Mesodermal cell (in vitro differentiated cells): ENCODE results near the gene SPANXB1. TPM values are rescaled to one million over a fixed set of nuclear protein-coding genes. Genes with fewer than 3 reads are reported as not detected.
"Not testable (repeated sequence)": the region's sequence is repeated elsewhere in the genome, so short reads cannot be mapped to it uniquely, and the experiment has no call there.

Experiments used
- H3K27ac ChIP-seq: 2 replicates; pipeline ENCODE4 v1.7.0; 2013; ENCODE audit warnings: mild to moderate bottlenecking, low read depth, low read length, moderate library complexity; ENCODE audit not compliant: severe bottlenecking
- H3K36me3 ChIP-seq: 2 replicates; pipeline ENCODE4 v1.7.1; 2013; ENCODE audit warnings: mild to moderate bottlenecking, low read length, moderate library complexity; ENCODE audit not compliant: control insufficient read depth, insufficient read depth
- H3K4me1 ChIP-seq: one replicate; pipeline ENCODE4 v1.7.1; 2013; ENCODE audit warnings: mild to moderate bottlenecking, low read length; ENCODE audit not compliant: insufficient read depth, control insufficient read depth, poor library complexity, severe bottlenecking
- H3K4me3 ChIP-seq: 2 replicates; pipeline ENCODE4 v1.7.0; 2013; ENCODE audit warnings: low read length, control low read depth, mild to moderate bottlenecking; ENCODE audit not compliant: insufficient read depth, poor library complexity, severe bottlenecking; ENCODE audit errors: extremely low read depth
- H3K9me3 ChIP-seq: 2 replicates; pipeline ENCODE4 v1.7.1; 2013; ENCODE audit warnings: mild to moderate bottlenecking, low read length, moderate library complexity; ENCODE audit not compliant: control insufficient read depth
- WGBS, 2 experiments: methylation state at CpG; one replicate each; pipeline ENCODE4 v1.1.5; 2013; ENCODE audit warnings: missing lambda C conversion rate in 2 of 2; ENCODE audit not compliant: insufficient coverage in 2 of 2; 5-methylcytosine and 5-hydroxymethylcytosine counted together
- polyA plus RNA-seq, 2 experiments: library from polyadenylated mRNA; stranded (reverse); fragments of 50-300 nt; gene quantifications; one replicate each; pipeline ENCODE4 v1.2.3, GENCODE V29; 2013

SPANXB1 gene
- not detected for polyA plus RNA-seq (2013, experiment 1 of 2)
- not detected for polyA plus RNA-seq (2013, experiment 2 of 2)

GRCh38 chrX:141002568-141002967 is at the start of gene SPANXB1:
SPANXB1 (plus strand) TSS chrX:141002594; CDS start chrX:141002694, 100 bp downstream.
- H3K9me3 ChIP-seq, H3K27ac ChIP-seq, H3K4me1 ChIP-seq, H3K36me3 ChIP-seq, H3K4me3 ChIP-seq: not testable (repeated sequence)
- WGBS, 2 experiments: 96 to 100% methylated on average over 1 to 5 of the region's 13 CpGs

DNA sequence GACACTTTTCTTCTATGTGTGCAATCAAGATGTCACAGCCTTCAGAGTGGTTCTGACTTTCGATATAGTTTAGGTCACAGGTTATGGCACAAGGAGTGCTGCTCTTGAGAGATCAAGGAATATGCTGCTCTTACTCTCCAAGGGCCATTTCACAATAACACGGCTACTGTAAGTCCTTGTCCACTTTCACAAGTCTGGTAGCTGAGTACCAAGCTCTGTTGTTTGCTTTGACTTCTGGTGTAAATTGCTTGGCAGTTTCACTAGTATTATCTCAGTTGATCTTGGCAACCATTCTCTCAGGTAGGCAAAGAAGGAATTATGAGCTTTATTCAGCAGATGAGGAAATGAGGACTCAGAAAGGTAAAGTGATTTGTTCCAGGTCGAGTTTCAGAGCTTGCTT is 35.4 kb upstream of the SPANXB1 start:
- H3K4me1 ChIP-seq: no peaks in the 10 kb centered on the region
- 89% methylated on average over 1 of the region's 3 CpGs; no CpG with 5 or more reads in 1 of the 2 experiments for WGBS, 2 experiments
- H3K36me3 ChIP-seq: no peaks in the 10 kb centered on the region
- H3K4me3 ChIP-seq: no peak overlapping the region
- no peak overlapping the region for H3K27ac ChIP-seq
- no peaks in the 10 kb centered on the region for H3K9me3 ChIP-seq

GRCh38 chrX:140971099-140971795 is 31.1 kb upstream of the SPANXB1 start:
- no peaks in the 10 kb centered on the region for H3K9me3 ChIP-seq
- H3K27ac ChIP-seq: no peak overlapping the region
- H3K4me3 ChIP-seq: no peak overlapping the region
- H3K36me3 ChIP-seq: no peaks in the 10 kb centered on the region
- no peaks in the 10 kb centered on the region for H3K4me1 ChIP-seq
- 100% methylated on average over 1 of the region's 4 CpGs; no CpG with 5 or more reads in 1 of the 2 experiments for whole genome bisulfite sequencing, 2 experiments

DNA sequence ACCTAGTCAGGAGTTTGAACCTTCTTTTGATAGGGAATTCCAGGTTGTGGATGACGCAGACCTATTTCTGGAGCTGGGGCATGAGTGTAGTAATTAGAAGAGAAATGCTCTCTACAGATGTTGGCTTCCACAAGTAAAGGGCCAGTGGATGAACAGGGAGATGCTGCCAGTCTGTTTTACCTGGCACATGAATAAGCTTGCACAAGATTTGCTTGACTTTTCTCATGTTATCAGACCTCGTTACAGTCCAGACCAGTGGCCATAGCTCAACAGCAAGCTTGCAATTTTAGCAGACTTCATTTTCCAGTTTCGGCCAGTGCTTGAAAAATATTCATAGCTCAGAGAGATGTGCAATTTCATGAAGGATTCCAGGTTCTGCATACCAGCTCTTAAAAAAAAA is 26.9 kb upstream of the SPANXB1 start:
- Histone ChIP-seq H3K9me3 (no peaks in the 10 kb centered on the region), H3K4me1 (no peaks in the 10 kb centered on the region), H3K4me3 (no peak overlapping the region), H3K36me3 (no peaks in the 10 kb centered on the region), H3K27ac (no peak overlapping the region)
- 100% methylated on average over 1 to 2 of the region's 3 CpGs for WGBS, 2 experiments

GRCh38 chrX:140980271-140980670 is 22.1 kb upstream of the SPANXB1 start:
- no peaks in the 10 kb centered on the region for H3K36me3 ChIP-seq
- H3K4me3 ChIP-seq: no peak overlapping the region
- H3K4me1 ChIP-seq: no peaks in the 10 kb centered on the region
- H3K27ac ChIP-seq: no peak overlapping the region
- H3K9me3 ChIP-seq: no peaks in the 10 kb centered on the region
- no CpG with 5 or more reads among the region's 3 CpGs for WGBS, 2 experiments

- no peaks in the 10 kb centered on the region for H3K9me3 ChIP-seq
- H3K27ac ChIP-seq: no peak overlapping the region
- no CpG with 5 or more reads among the region's 1 CpG for WGBS, 2 experiments
- H3K4me1 ChIP-seq: no peaks in the 10 kb centered on the region
- H3K4me3 ChIP-seq: no peak overlapping the region
- no peaks in the 10 kb centered on the region for H3K36me3 ChIP-seq
These were observed 18.7 kb upstream of the SPANXB1 start for GRCh38 chrX:140983730-140984129.

DNA sequence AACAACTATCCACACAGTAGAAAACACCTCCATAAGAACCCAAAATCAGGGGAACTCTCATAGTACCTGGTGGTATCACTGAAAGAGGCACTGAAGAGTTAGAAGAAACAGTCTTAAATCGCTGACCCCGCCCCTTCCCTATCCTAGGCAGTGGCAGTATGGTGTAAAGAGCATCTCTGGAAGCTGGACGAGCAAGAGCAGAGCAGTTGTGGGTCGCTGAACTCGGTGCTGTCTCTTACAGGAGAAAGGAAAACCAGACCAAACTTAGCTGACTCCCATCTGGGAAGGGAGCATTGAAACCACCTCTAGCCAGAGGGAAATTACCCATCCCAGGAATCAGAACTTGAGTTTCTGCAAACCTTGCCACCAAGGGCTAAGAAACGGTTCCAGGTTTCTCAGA is 2.8 kb downstream of the SPANXB1 start:
- not testable (repeated sequence) for H3K36me3 ChIP-seq, H3K9me3 ChIP-seq, H3K27ac ChIP-seq, H3K4me1 ChIP-seq, H3K4me3 ChIP-seq
- WGBS, 2 experiments: no CpG with 5 or more reads among the region's 6 CpGs

DNA sequence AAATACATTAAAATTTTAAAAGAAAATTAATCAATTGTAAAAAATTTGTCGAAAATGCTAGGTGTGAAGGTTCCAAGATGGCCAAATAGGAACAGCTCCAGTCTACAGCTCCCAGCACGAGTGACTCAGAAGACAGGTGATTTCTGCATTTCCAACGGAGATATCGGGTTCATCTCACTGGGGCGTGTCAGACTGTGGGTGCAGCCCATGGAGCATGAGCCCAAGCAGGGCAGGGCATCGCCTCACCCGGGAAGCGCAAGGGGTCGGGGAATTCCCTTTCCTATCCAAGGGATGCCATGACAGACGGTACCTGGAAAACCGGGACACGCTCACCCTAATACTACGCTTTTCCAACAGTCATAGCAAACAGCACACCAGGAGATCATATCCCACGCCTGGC is 41.9 kb downstream of the SPANXB1 start:
- not testable (repeated sequence) for H3K27ac ChIP-seq, H3K9me3 ChIP-seq, H3K36me3 ChIP-seq, H3K4me1 ChIP-seq, H3K4me3 ChIP-seq
- WGBS, 2 experiments: 83% methylated on average over 1 of the region's 14 CpGs; no CpG with 5 or more reads in 1 of the 2 experiments

- H3K36me3 ChIP-seq, H3K4me3 ChIP-seq, H3K27ac ChIP-seq, H3K4me1 ChIP-seq, H3K9me3 ChIP-seq: not testable (repeated sequence)
- 100% methylated on average over 1 of the region's 3 CpGs; no CpG with 5 or more reads in 1 of the 2 experiments for WGBS, 2 experiments
These were observed 47.5 kb downstream of the SPANXB1 start for GRCh38 chrX:141049878-141050277.

- not testable (repeated sequence) for H3K9me3 ChIP-seq, H3K36me3 ChIP-seq, H3K4me3 ChIP-seq, H3K4me1 ChIP-seq, H3K27ac ChIP-seq
- no CpG with 5 or more reads among the region's 5 CpGs for WGBS, 2 experiments
These were observed 49.7 kb downstream of the SPANXB1 start for GRCh38 chrX:141052098-141052497.
